Heart right ventricle (tissue), 16 donors: Measurements from ENCODE around the gene MINDY4. TPM values are rescaled to one million over a fixed set of nuclear protein-coding genes. Genes with fewer than 3 reads are reported as not detected.

Experiments
- ATAC-seq, 8 donors: fragments of 200-7000 bp; cut with Tn5 transposase; one replicate each; pipeline ENCODE4 v1.9.1; 2020; ENCODE audit warnings: mild to moderate bottlenecking in 8 of 8, moderate library complexity in 8 of 8, moderate number of reproducible peaks in 1 of 8
- DNase-seq, 2 donors: peaks; one replicate each; pipeline ENCODE4 v3.0.0-alpha.2; 2020
- H3K27ac ChIP-seq, 10 donors: fragments of 200-600 bp; sonication (generic) in 2 of 10; one replicate each; pipeline versions ENCODE4 v1.5.0 to v1.8.0; 2020 to 2022; ENCODE audit warnings: mild to moderate bottlenecking in 3 of 10
- H3K27me3 ChIP-seq, 7 donors: fragments of 200-600 bp; one replicate each; pipeline ENCODE4 v1.8.0; 2021 to 2022; ENCODE audit warnings: mild to moderate bottlenecking in 2 of 7
- H3K36me3 ChIP-seq, 9 donors: fragments of 200-600 bp; sonication (generic) in 1 of 9; one replicate each; pipeline versions ENCODE4 v1.5.0 to v1.8.0; 2020 to 2022; ENCODE audit warnings: mild to moderate bottlenecking in 2 of 9
- H3K4me1 ChIP-seq, 9 donors: fragments of 200-600 bp; sonication (generic) in 1 of 9; one replicate each; pipeline versions ENCODE4 v1.5.0 to v1.8.0; 2020 to 2022; ENCODE audit warnings: mild to moderate bottlenecking in 4 of 9
- H3K4me3 ChIP-seq, 10 donors: fragments of 200-600 bp; sonication (generic) in 2 of 10; one replicate each; pipeline versions ENCODE4 v1.5.0 to v1.8.0; 2020 to 2022; ENCODE audit warnings: mild to moderate bottlenecking in 7 of 10, moderate library complexity in 2 of 10
- H3K9me3 ChIP-seq, 11 donors: fragments of 200-600 bp in 10 of 11; sonication (generic) in 2 of 11; one replicate each; pipeline versions ENCODE4 v1.5.0 to v1.8.0; 2013 to 2022; ENCODE audit warnings: mild to moderate bottlenecking in 2 of 11, control low read depth in 1 of 11, moderate library complexity in 1 of 11
- WGBS, 2 donors: extraction: QIAGEN DNeasy Blood & Tissue Kit; methylation state at CpG; one replicate each; pipeline ENCODE4 v1.1.7; 2013; ENCODE audit warnings: inconsistent platforms in 1 of 2; 5-methylcytosine and 5-hydroxymethylcytosine counted together
- intact Hi-C, 10 donors: fragments of 100-400 bp; cut with DNase I; formaldehyde crosslinking; loops; one replicate each; pipeline versions ENCODE4 v1.11.1 to v1.14.2; 2022
- polyA plus RNA-seq, 2 donors: library from polyadenylated mRNA; stranded (reverse); fragments of 200-250 nt; gene quantifications; one replicate each; pipeline ENCODE4 v1.2.3, GENCODE V29; 2013
- total RNA-seq, 10 donors: library from RNA; stranded (reverse); fragmentation: NEBNext Ultra II Directional in 3 of 10; extraction: Animal tissue kit (Norgen Biotek cat#: 25700) in 3 of 10; gene quantifications; one replicate each; pipeline versions ENCODE4 v1.2.1 to v1.2.4, GENCODE V29; 2021 to 2023
- TF ChIP-seq, protein P1 (sequence below), 9 donors: fragments of 200-600 bp; sonication (generic) in 2 of 9; IDR thresholded peaks; one replicate each; pipeline versions ENCODE4 v1.5.0 to v1.8.0; 2021 to 2022; ENCODE audit warnings: antibody characterized with exemption in 9 of 9, mild to moderate bottlenecking in 5 of 9, moderate library complexity in 1 of 9
- donor health status: Arrhythmogenic right ventricular cardiomyopathy.
- donor health status: ischemic (EF 13 %, LVEDD 7.1; RV severe dilation, severe dysfunction).
- donor health status: healthy with polysubstance abuse.
- donor health status: DM: no; HTN: yes; CAD: no.
- donor health status: DM: no; HTN: no; CAD: no.
- donor health status: ischemic (EF 25% LVEDD 6.9; RV normal size, moderate dysfunction).
- donor health status: ischemic (EF 25% LVEDD 5.7; RV mildly dilated, moderate dysfunction).
- donor health status: healthy.
- donor health status: DM: yes; HTN: yes; CAD: no.
- donor health status: Ischemic cardiomyopathy.
- donor health status: ischemic (EF 35%, LVEDD 5.7; RV mildly dilated, moderate dysfunction).
- donor health status: nonischemic (EF 11% LVEDD 7.7; RV severe dilation, severe dysfunction).
- donor health status: DM: yes; HTN: yes; CAD: no.
- donor health status: PGD.
- donor health status: ischemic (EF 29% LVEDD 5.4; RV normal size, mild dysfunction).
- donor health status: nonischemic (EF 23%, LVEDD 6.1; RV moderate dilation, normal function).

MINDY4 gene
- total and polyA plus RNA-seq, 12 donors, result 1.9 to 5.4 (median 2.8) TPM

GRCh38 chr7:30780941-30781340, 9.7 kb downstream of the MINDY4 start:
- H3K36me3 ChIP-seq, result peaks cover 0 to 81% (median 8%) of the 10 kb centered on the region in 9 donors

DNA sequence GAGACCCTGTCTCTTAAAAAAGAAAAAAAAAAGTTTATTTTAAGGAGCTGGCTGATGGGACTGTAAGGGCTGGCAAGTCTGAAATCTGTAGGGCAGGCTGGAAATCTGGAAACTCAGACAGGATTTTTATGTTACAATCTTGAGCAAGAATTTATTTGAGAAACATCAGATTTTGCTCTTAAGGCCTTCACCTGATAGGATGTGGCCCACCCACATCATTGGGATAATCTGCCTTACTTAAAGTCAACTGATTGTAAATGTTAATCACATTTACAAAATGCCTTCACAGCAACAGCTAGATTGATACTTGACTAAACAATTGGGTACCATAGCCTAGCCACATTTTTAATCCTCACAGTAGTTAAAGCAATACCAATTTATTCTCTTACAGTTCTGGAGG, 11.5 kb downstream of the MINDY4 start:
- DNase-seq (no peak), ATAC-seq (no peak)
- Histone ChIP-seq H3K27ac (no peak overlapping the region), H3K9me3 (no peaks in the 10 kb centered on the region), H3K4me1 (peaks cover 2 to 35% (median 26%) of the 10 kb centered on the region in 9 donors), H3K36me3 (peaks cover 0 to 92% (median 8%) of the 10 kb centered on the region in 9 donors), H3K27me3 (no peaks in the 10 kb centered on the region), H3K4me3 (no peak overlapping the region)
- intact Hi-C loops, result no loop called here
- TF ChIP-seq, protein P1, sequence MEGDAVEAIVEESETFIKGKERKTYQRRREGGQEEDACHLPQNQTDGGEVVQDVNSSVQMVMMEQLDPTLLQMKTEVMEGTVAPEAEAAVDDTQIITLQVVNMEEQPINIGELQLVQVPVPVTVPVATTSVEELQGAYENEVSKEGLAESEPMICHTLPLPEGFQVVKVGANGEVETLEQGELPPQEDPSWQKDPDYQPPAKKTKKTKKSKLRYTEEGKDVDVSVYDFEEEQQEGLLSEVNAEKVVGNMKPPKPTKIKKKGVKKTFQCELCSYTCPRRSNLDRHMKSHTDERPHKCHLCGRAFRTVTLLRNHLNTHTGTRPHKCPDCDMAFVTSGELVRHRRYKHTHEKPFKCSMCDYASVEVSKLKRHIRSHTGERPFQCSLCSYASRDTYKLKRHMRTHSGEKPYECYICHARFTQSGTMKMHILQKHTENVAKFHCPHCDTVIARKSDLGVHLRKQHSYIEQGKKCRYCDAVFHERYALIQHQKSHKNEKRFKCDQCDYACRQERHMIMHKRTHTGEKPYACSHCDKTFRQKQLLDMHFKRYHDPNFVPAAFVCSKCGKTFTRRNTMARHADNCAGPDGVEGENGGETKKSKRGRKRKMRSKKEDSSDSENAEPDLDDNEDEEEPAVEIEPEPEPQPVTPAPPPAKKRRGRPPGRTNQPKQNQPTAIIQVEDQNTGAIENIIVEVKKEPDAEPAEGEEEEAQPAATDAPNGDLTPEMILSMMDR (IDR thresholded peaks at IDR 0.05), result no peak

More at GRCh38 chr7:30780941-30781340, 9.7 kb downstream of the MINDY4 start:
- ATAC-seq, result peak; percentile 64 to 92 (median 86)
- Histone ChIP-seq H3K4me3 (no peak overlapping the region), H3K4me1 (peaks cover 2 to 37% (median 26%) of the 10 kb centered on the region in 9 donors), H3K27ac (peak overlapping the region in 3 of 10 donors; percentile 21 to 72 (median 48)), H3K9me3 (no peaks in the 10 kb centered on the region), H3K27me3 (no peaks in the 10 kb centered on the region)
- peak; percentile 55 to 64 for DNase-seq
- WGBS, 2 donors, result 53 to 65% methylated on average over 4 of the region's 4 CpGs
- intact Hi-C loops, result no loop called here
- TF ChIP-seq, protein P1 (IDR thresholded peaks at IDR 0.05), result no peak

GRCh38 chr7:30785786-30786185, 14.6 kb downstream of the MINDY4 start:
- DNase-seq (no peak), ATAC-seq (no peak)
- intact Hi-C loops, result no loop called here
- TF ChIP-seq, protein P1 (IDR thresholded peaks at IDR 0.05), result no peak
- Histone ChIP-seq H3K9me3 (no peaks in the 10 kb centered on the region), H3K4me1 (peaks cover 0 to 16% (median 5%) of the 10 kb centered on the region in 9 donors), H3K36me3 (peaks cover 0 to 84% (median 8%) of the 10 kb centered on the region in 9 donors), H3K27ac (no peak overlapping the region), H3K4me3 (no peak overlapping the region), H3K27me3 (no peaks in the 10 kb centered on the region)
- 78 to 86% methylated on average over 9 of the region's 9 CpGs for WGBS, 2 donors

DNA sequence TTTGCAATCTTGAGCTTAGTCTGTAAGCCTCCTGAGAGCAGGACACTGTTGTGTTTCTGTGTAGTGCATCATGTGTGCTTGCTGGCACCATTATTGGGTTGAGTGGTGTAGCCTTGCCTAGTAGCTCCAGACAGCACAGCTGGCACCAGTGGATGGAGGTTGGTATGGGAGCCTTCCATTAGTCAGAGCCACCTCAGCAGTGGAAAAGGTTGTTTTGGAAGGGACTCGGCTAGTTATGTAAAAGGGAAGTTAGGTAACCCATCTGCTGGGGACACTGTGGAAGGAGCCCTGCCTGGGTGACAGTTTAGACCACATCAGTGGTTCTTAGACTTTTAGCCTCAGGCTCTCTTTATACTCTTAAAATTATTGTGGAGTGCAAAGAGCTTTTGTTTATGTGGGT, 16.3 kb downstream of the MINDY4 start:
- H3K27me3 ChIP-seq, result no peaks in the 10 kb centered on the region
- H3K36me3 ChIP-seq, result peaks cover 0 to 84% (median 9%) of the 10 kb centered on the region in 9 donors
- DNase-seq (no peak), ATAC-seq (no peak)
- H3K27ac ChIP-seq, result no peak overlapping the region
- no peaks in the 10 kb centered on the region for H3K9me3 ChIP-seq
- 93 to 95% methylated on average over 1 of the region's 1 CpG for WGBS, 2 donors
- H3K4me3 ChIP-seq, result no peak overlapping the region
- H3K4me1 ChIP-seq, result peaks cover 0 to 15% (median 0%) of the 10 kb centered on the region in 9 donors
- intact Hi-C loops, result no loop called here
- TF ChIP-seq, protein P1 (IDR thresholded peaks at IDR 0.05), result no peak
